Tibial artery (tissue), 4 donors: ENCODE measurements around the gene TRAPPC8.

ENCODE experiments used
- DNase-seq, 2 donors: peaks; one replicate each; pipeline ENCODE4 v3.0.0-alpha.2; 2019
- H3K27ac ChIP-seq, 2 donors: fragments of 200-600 bp; sonication (generic) in 1 of 2; 1 replicate in 1 of 2; 2 replicates in 1 of 2; pipeline ENCODE4 v1.5.1; 2018 to 2019; ENCODE audit warnings: mild to moderate bottlenecking in 1 of 2
- H3K27me3 ChIP-seq, 2 donors: fragments of 200-600 bp; sonication (generic) in 1 of 2; one replicate each; pipeline versions ENCODE4 v1.5.1 to v1.6.0; 2016 to 2019
- H3K36me3 ChIP-seq, 3 donors: fragments of 200-600 bp; sonication (generic) in 2 of 3; one replicate each; pipeline ENCODE4 v1.5.1; 2016 to 2019; ENCODE audit warnings: mild to moderate bottlenecking in 2 of 3
- H3K4me1 ChIP-seq, 4 donors: fragments of 200-600 bp; sonication (generic) in 2 of 4; 1 replicate in 3 of 4; 2 replicates in 1 of 4; pipeline ENCODE4 v1.5.1; 2016 to 2019
- H3K4me3 ChIP-seq, 2 donors: fragments of 200-600 bp; sonication (generic) in 1 of 2; 1 replicate in 1 of 2; 2 replicates in 1 of 2; pipeline ENCODE4 v1.5.1; 2018 to 2019; ENCODE audit warnings: mild to moderate bottlenecking in 2 of 2
- H3K9me3 ChIP-seq, 3 donors: fragments of 200-600 bp; sonication (generic) in 1 of 3; one replicate each; pipeline ENCODE4 v1.5.1; 2016 to 2019
- CTCF ChIP-seq, 2 experiments: fragments of 200-600 bp in 1 of 2; fragments of 450-650 bp in 1 of 2; IDR thresholded peaks; one replicate each; pipeline ENCODE4 v1.5.1; 2017 to 2019; ENCODE audit warnings: antibody characterized with exemption in 2 of 2, mild to moderate bottlenecking in 1 of 2, moderate library complexity in 1 of 2
- intact Hi-C: fragments of 100-400 bp; cut with DNase I; formaldehyde crosslinking; loops from one replicate; pipeline ENCODE4 v1.15.0; 2023; ENCODE audit warnings: low total_unique reads

The TRAPPC8 gene

DNA sequence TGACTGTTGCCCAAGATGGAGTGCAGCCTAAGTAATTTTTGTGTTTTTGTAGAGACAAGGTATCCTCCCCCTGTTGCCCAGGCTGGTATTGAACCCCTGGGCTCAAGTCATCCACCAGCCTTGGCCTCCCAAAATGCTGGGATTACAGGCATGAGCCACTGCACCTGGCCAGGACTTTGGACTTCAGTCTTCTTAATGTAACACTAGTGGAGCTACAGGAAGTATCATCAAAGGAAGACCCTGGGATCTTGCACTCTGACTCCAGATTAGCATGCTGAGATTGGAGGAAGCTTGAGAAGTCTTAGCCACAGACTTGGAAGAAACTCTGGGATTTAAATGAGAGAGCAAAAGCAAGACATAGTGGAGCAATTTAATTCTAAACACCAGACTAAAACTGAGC, 37.9 kb upstream of the TRAPPC8 start:
- Histone ChIP-seq H3K4me3 (no peak overlapping the region), H3K9me3 (no peaks in the 10 kb centered on the region), H3K27ac (no peak overlapping the region), H3K4me1 (no peaks in the 10 kb centered on the region), H3K36me3 (no peaks in the 10 kb centered on the region), H3K27me3 (no peaks in the 10 kb centered on the region)
- intact Hi-C loops: no loop called here
- no peak for TF ChIP-seq CTCF (IDR thresholded peaks at IDR 0.05)
- no peak for DNase-seq

- H3K4me3 ChIP-seq: no peak overlapping the region
- peaks cover 0 to 4% (median 0%) of the 10 kb centered on the region in 3 donors for H3K9me3 ChIP-seq
- intact Hi-C loops: loop anchor here (5.0 kb wide), 1 partner anchor 237 kb away; no protein-coding TSS in a partner anchor
- TF ChIP-seq CTCF (IDR thresholded peaks at IDR 0.05): no peak
- H3K4me1 ChIP-seq: no peaks in the 10 kb centered on the region
- no peak overlapping the region for H3K27ac ChIP-seq
- no peak for DNase-seq
- no peaks in the 10 kb centered on the region for H3K27me3 ChIP-seq
- no peaks in the 10 kb centered on the region for H3K36me3 ChIP-seq
Measured at GRCh38 chr18:31979714-31980113, 36.8 kb upstream of the TRAPPC8 start.

- intact Hi-C loops: loop anchor here (5.0 kb wide), 1 partner anchor 236 kb away; no protein-coding TSS in a partner anchor
- no peaks in the 10 kb centered on the region for H3K27me3 ChIP-seq
- no peak for TF ChIP-seq CTCF (IDR thresholded peaks at IDR 0.05)
Measured at GRCh38 chr18:31978616-31979015, 35.7 kb upstream of the TRAPPC8 start.

DNA sequence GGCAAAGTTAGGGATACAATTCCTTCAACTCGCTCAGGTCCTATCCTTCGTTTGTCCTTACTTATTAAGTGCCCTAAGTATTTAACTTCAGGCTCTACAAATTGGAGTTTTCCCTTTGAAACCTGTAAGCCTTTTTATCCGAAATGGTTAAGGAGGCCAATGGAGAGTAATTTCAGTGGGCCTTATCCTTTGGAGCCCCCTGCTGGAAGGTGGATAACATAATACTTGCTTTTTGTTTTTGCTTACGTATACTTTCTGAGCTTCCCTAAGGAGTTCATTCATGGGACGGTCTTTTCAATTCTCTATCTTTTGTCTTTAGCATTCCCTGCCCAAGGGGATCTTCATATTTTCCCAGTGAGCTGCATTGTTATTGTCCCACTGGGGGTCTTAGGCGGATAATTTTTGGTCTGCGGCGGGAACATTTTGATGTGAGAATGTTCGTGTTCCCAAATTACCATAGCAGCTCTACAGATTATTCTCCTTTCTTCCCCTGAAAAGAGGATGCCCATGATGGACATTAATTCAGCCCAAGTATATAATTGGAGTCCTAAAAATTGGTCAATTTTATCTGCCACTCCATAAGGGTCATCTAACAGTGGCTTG, 34.4 kb upstream of the TRAPPC8 start:
- intact Hi-C loops: loop anchor here (5.0 kb wide), 1 partner anchor 235 kb away; no protein-coding TSS in a partner anchor
- no peak for DNase-seq
- Histone ChIP-seq H3K9me3 (peaks cover 0 to 18% (median 11%) of the 10 kb centered on the region in 3 donors), H3K36me3 (no peaks in the 10 kb centered on the region), H3K27ac (no peak overlapping the region), H3K4me3 (no peak overlapping the region), H3K4me1 (no peaks in the 10 kb centered on the region), H3K27me3 (no peaks in the 10 kb centered on the region)
- peak; percentile 49 to 57 for TF ChIP-seq CTCF (IDR thresholded peaks at IDR 0.05)

More at GRCh38 chr18:31978616-31979015, 35.7 kb upstream of the TRAPPC8 start:
- no peaks in the 10 kb centered on the region for H3K36me3 ChIP-seq
- H3K27ac ChIP-seq: no peak overlapping the region
- no peaks in the 10 kb centered on the region for H3K4me1 ChIP-seq
- peaks cover 0 to 15% (median 6%) of the 10 kb centered on the region in 3 donors for H3K9me3 ChIP-seq
- no peak overlapping the region for H3K4me3 ChIP-seq
- DNase-seq: no peak

DNA sequence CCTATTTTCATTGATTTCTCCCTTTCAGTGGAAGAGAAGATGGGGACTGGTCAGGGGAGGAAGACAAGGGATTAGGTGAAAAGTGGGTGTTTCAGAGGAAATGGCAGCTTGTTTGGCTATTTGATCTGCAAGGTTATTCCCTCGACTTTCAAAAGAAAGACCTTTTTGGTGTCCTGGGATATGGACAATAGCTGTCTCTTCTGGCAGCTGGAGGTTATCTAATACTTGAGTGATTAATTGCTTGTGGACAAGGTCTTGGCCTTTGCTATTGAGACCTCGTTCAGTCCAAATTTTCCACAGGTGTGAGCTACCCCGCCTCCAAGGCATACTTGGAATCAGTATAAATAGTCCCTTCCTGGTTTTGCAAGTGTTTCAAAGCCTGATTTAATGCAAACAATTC, 33.3 kb upstream of the TRAPPC8 start:
- intact Hi-C loops: loop anchor here (5.0 kb wide), 1 partner anchor 234 kb away; no protein-coding TSS in a partner anchor
- DNase-seq: no peak
- H3K36me3 ChIP-seq: no peaks in the 10 kb centered on the region
- H3K9me3 ChIP-seq: peaks cover 0 to 18% (median 11%) of the 10 kb centered on the region in 3 donors
- H3K27me3 ChIP-seq: no peaks in the 10 kb centered on the region
- H3K27ac ChIP-seq: no peak overlapping the region
- H3K4me1 ChIP-seq: no peaks in the 10 kb centered on the region
- no peak for TF ChIP-seq CTCF (IDR thresholded peaks at IDR 0.05)
- no peak overlapping the region for H3K4me3 ChIP-seq
